Measurements from ENCODE around the gene MYOT.

DNA sequence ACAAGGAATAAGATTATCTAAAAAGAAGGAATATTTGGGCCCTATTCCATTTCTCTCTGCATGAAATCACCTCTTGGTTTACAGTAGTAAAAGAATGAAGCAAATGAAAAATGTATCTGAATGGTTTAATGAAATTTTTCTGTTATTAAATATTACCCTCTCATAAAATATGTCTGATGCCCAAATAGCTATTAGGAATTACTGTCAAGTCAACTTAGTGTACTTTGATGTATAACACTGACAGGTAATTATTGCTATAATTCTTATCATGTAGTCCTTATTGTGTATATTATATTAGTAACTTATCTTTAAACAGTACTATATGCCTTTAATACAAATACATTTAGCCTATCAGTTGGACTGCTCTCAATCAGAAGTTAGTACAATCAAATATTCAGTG, 8.4 kb downstream of the MYOT start:
- no peak for TF ChIP-seq POLR2A (IDR thresholded peaks at IDR 0.05)
- no peak for TF ChIP-seq CTCF (IDR thresholded peaks at IDR 0.05)
- no peak for TF ChIP-seq EP300 (IDR thresholded peaks at IDR 0.05)
- no peak for TF ChIP-seq POLR2AphosphoS5 (IDR thresholded peaks at IDR 0.05)
